NCI-H2107 treated with DMSO at 0.1 percent for 48 hours (cell line): ENCODE data around the gene PRKAR1B.

Source experiments
- DNase-seq: peaks from one replicate; lab custom pipeline; 2025; ENCODE audit not compliant: unreplicated experiment; lab: John Stamatoyannopoulos, UW

The PRKAR1B gene

DNA sequence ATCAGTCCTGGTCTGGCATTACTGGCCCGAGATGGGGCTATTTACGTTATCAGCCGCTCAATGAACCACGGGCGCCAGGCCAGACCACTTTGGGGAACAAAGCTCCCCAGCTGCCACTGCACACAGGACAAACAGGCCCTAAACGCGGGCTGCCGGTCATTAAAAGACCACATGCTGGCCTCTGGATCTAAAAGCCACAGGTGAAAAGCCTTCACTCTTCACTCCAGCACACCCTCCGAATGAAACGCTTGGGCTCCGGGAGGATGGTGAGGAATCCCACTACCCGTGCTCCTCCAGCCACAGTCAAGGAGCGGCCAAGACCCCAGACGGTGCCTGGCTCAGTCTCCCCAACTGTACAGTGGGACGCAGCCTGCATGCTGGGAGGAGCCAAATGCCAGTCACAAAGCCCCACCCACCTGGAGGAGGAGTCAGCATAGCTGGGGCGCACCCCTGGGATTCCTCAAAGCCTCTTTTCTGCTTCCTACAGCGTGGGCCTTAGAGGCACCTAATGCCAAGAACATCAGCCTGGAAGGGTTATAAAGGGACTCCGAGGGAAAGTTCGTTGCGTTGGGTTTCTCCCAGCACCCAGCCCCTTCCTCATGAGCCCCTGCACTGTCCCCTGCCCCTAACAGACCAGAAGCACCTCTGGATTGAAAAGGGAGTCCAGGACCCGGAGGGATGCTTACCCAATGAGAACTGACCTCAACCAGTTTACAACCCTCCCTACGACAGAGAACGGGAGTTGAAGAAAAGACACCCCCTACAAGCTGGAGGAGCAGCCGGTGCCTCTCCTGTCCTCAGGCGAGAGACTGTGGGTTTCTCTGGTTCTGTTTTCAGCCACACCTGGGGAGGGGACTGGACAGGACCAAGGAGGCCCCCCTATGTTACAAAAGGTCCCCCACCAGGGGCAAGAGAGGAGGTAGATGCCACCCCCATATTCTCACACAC is 212.2 kb downstream of the PRKAR1B start:
- no peak for DNase-seq

DNA sequence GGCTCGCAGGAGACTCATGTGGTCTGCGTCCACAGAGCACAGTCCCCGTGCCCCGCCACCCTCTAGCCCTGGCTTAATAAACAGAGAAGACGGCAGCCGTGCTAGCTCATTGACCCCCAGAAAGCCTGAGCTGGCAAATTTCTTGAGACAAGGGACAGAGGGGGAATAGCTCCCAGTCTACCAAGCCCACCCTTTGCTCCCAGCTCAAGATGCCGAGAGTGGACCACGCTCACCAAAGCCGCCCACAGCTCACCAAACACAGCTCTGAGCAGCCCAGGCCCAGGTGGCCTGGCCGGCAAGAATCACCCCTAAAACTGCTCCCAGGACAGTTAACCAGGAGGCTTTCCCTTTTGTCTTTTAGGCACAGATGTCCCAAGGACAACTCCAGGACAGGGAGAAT is 212.8 kb downstream of the PRKAR1B start:
- no peak for DNase-seq

DNA sequence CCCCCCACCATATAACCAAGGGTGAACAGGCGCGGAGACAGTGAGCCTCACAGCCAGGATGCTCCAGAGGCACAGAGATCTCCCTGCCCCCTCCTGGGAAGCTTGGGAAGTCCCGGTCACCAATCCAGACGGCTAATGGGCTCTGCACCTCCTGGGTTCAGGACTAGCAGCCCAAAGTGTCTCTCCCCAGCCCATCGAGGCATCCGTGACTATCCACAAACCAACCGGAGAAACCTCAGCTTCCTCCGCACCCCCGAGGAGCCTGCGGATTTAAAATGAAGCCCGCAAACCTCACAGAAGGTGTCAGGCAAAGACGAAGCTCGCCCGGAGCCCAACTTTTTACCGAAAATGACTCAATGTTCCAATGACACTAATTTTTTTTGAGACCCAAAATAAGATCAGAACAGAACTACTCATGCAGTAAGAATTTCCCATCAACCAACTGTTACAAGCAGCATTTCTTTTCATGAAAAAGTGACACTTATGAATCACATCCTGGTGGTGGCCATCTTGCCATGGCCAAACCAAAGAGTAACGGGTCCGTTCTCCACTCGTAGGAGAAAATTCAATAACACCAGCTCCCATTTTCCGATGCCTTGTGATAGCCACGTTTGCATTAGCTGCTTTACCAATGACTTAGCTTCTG is 213.4 kb downstream of the PRKAR1B start:
- DNase-seq: no peak

DNA sequence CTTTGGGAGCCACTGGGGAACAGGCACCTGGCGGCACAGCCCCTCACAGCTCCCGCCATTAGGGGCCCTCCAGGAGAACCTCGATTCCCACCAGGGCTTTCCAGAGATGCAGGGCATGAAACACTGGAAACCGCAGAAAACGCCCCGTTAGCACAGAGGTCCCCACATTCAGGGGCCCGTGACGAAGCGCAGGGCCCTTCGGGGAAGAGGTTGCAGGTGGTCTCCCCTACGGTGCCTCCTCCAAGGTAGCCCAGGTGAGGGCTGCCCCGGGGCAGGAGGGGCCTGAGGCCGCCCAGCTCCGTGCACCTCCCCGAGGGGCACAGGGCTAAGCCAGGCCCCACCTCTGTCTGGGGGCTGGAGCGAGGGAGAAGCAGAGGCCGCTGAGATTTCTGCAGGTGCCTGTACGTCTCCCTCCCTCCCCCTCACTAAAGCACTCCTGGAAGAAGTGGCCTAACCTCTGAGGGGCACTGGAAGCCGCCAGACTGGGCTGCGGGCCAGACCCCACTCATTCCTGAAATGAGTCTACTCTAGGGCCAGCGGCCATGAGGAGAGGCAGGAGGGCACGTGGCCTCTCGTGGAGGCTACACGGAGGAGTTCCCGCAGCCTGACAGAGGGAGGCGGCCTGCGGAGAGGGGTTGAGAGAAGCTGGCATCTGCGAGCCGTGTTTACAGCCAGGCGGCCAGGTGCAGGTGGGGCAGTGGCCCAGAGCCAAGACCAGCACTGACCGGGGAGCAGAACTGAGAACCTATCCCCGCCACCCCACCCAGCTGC is 214.4 kb downstream of the PRKAR1B start:
- DNase-seq: peak; percentile 22

DNA sequence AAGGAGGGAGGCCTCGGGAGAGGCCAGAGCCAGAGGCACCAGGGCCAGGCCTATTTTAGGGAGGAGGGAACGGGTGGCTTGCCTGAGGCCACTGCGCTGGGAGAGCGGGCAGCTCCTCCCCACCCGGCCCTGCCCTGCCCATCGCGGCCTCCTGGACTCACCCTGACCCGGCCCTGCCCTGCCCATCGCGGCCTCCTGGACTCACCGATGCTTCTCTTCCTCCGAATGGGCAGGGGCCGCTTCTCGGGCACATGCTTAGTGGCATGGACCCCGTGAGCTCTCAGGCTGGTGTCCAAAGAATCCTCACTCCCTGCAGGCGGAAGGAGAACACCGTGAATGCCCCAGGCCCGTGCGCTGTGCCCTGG is 215.0 kb downstream of the PRKAR1B start:
- no peak for DNase-seq

DNA sequence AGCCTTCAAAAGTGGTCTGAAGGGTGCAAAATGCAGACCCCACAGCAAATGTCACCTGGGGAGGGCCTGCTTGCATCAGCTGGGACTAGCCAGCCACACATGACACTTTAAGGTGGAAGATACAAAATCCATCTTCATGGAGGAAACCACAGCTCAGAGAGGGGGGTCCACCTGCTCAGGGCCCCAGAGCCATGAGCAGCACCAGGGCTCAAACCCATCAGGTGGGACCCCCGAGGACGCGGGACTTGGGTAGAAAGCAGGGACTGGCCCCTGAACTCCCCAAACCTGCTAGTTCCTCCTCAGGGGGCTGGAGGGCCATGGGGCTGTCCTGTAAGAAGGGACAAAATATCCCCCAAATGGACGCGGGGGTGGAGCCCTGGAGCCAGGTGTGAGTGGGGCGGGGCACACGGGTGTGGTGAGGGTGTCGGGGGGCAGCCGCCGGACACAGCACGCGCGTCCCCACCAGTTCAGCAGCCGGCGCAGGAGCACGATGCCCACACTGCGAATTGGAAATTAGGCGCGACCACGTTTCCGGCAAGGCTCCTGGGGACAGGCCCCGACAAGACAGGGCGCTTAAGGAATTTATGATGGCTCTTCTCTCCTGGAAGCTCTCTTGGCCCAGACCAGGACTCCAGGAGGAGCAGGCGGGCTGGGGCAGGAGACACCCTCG is 215.5 kb downstream of the PRKAR1B start:
- DNase-seq: no peak

DNA sequence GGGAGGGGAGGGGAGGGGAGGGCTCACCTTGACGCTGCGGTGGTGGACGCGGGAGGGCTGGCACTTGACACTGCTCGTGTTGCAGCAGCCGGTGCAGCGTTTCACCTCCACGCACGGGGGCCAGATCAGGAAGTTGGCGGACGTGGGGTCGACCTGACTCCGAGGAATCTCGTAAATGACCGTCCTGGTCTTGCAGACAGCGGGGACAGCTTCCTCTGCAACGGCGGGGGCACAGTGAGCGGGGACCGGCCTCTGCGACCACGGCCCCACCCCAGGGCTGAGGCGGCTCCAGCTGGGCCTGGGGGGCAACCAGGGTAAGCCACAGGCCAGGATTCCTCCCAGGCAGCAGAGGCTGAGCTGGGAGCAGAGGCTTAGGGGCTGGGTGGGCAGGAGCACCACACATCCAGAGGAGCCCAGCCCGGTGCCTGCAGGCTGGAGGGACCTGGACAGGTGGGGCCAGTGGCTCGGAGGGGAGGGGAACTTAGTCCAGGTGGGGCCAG is 216.2 kb downstream of the PRKAR1B start:
- no peak for DNase-seq

DNA sequence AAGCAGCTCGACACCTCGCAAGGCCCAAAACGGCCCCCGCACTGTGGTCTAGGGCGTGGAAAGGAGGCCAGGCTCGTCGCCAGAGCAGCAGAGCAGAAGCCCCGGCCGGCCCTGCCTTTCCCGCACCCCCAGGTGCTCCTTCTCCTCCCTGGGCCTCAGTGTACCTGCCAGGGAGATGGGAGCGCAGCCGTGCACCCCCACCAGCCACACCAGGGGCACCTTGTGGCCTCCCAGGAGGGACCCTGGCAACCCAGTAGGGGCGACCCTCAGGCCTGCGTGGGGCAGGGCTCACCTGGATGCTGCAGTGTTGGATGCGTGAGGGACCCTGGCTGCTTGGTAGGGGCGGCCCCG is 217.0 kb downstream of the PRKAR1B start:
- no peak for DNase-seq

DNA sequence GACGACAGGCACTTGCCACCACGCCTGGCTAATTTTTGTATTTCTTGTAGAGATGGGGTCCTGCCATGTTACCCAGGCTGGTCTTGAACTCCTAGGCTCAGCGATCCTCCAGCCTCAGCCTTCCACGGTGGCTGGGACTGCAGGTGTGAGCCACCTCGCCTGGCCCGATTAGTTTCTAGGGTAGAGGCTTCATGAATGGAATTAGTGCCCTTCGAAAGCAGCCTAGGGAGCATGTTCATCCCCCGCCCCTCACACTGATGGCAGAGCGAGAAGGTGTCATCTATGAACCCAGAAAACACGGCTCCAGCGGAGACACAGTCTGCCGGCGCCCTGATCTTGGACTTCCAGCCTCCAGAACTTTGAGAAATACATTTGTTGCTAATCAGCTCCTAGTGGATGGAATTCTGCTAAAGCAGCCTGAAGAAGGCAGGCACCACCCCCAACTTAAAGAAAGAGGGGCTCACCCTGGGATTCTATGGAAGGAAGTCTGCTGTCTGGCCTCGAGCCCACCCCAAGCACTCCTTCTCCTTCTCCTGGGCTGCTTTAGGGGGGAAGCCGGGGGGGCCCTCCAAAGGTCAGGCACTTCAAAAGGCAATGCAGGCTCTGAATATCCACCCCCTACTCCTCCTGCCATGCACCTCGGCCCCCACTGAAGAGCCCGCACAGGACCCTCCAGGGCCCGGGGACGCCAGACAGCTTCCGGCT is 217.5 kb downstream of the PRKAR1B start:
- no peak for DNase-seq

DNA sequence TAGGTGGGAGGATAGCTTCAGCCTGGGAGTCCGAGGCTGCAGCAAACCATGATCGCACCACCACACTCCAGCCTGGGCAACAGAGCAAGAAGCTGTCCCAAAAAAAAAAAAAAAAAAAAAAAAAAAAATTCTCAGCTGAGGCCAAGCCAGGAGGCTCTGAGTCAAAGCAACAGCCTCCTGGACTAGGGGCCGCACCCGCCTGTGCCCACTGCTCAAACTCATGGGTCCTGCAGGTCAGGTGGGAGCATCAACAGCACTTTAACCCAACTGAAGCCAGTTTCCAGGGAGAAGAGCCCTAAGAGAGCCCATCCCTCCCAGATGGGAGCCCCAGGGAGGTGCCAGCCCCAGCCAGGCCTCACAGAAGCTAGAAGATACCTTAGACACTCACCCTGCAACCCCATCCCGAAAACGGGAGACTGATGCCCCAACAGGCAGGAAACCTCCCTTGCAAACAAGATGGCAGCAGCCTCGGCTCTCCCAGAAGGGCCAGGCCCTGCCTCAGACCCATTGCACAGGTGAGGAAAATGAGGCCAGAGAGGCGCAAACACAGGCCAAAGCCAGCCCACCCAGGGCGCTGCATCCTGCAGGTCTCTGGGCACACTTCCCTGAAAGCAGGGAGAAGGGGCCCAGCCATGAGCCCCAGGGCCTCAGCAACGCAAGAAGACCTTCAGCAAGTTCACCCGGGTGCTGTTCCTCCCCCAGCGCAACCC is 218.5 kb downstream of the PRKAR1B start:
- DNase-seq: no peak

DNA sequence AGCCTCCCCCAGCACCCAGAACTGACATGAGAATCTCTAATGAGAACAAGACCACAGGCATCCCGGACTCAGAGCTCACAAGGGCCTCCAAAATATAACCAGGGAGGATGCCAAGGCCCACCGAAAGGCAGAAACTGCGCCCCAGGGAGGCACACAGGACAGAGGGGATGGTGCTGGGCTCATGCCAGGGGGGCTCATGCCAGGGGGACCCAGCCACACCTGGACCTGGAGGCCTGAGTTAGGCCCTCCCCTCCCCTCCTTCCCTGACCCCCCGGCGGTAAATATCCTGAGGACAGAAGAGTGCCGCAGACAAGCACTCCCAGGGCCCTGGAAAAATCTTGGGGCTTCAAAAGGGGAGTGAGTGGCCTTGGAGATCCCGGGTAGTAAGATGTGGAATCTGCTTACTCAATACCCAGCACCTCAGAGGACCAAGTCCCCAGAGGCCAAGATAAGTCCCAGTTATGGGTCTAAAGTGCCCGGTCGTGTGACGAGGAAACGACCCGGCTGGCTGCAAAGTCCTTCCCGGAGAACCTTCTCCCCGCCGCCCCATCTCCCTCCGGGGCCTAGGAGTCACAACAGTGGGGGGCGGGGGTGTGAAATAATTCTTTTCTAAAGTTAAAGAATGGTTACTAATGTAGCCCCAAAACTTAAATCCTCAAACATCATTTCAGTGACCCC is 219.3 kb downstream of the PRKAR1B start:
- no peak for DNase-seq

DNA sequence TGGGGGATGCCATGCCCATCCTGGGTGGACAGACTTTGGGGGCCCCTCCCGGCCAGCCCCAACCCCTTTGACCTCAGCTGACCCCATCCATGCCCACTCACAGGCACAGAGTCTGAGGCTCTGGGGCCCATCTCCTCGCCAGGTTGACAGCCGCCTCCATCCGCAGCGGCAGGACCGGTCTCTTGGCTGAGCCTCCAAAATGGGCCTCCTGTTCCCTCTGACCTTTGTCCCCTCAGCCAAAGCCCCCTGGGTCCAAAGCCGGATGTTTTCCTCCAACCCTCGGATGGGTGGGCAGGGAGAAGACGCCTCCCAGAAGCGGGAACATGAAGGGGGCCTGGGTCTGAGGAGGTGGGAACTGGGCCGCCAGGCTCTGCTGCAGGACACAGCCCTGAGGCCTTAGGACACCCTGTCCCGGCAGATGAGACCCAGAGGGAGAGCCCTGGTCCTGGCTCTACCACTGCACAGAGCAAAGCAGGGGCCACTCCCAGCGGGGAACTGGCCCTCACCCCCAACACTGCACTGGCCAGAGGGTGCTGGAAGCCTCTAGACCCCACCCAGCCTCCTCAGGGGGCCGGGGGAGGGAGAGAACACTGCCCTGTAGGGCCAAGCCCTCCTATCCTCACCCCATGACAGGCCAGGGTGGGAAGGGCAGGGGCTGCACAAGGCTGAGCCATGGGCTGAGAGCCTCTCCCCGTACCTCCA is 220.0 kb downstream of the PRKAR1B start:
- DNase-seq: no peak

DNA sequence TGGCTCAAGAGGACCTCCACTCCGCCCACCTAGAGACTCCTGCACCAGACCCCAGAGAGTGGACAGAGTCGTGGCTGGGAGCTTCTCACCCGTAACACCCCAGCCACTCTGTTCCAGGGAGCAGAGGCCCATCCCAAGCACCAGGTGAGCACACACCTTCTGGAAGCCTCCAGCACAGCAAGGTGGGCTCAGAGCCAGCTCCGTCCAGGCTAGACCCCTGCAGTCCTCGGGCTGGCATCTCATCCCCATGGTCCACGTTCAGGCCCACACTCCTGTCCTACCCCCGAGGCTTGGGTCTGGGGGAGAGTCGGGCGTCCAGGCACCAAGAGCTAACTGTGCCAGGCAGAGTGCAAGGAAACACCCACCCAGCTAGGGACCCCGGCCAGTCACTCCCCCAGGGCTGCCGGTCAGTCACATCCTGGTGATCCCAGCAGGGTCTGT is 220.7 kb downstream of the PRKAR1B start:
- DNase-seq: no peak

DNA sequence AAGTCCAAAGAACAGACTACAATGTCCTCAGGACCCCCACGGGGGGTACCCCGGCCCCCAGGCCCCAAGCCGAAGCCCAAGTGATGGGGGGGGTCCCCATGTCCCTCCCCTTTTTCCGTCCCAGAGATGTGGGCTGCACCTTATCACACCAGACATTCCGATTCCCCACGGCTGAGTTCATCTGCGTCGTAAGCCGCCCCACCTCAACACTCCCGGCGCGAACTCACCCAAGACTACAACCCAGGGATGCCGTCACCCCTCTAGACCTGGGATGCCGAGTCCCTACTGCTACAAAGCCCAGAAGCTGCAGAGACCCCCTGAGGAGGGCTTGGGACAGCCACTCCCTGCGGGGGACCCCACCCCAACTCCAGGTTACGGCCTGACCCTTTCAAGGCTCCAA is 221.9 kb downstream of the PRKAR1B start:
- no peak for DNase-seq

DNA sequence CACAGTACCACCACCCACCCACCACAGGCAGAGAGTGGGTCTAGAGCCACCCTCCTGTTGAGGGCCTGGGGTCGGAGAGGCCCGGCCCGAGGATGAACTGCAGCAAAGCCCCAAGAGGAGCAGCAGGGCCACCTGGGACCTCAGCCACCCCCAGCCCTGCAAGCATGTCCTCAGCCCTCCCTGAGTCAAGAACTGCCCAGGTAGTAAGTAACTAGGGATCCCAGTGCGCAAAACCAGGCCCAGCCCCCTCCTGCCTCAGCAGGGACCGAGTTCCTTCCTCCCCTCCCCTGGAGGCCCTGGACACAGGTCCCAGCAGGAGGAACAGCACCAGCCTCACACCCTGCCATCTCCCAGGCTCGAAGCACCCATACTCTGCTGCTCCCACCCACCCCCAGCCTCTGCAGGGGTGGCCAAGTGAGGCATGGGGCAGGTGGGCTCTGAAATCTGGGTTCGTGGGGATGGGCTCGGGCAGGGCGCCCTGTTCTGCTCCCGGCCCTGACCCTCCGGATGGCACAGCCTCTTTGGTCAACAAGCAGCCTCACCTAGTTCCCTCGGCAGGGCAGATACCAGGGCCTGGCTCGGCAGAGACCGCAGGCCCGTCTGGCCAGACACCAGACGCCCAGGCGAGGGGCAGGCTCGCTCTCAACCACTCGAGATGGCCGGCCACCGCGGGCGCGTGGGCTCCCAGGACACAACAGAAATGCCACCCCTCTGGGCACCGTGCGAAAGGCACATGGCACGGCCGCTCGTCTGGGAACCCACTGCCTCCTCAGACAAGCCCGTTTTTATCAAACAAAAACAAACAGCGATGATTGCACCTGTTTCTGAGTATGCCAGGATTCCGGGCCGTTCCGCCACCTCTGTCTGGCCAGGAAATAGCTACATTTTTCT is 222.6 kb downstream of the PRKAR1B start:
- DNase-seq: no peak

DNA sequence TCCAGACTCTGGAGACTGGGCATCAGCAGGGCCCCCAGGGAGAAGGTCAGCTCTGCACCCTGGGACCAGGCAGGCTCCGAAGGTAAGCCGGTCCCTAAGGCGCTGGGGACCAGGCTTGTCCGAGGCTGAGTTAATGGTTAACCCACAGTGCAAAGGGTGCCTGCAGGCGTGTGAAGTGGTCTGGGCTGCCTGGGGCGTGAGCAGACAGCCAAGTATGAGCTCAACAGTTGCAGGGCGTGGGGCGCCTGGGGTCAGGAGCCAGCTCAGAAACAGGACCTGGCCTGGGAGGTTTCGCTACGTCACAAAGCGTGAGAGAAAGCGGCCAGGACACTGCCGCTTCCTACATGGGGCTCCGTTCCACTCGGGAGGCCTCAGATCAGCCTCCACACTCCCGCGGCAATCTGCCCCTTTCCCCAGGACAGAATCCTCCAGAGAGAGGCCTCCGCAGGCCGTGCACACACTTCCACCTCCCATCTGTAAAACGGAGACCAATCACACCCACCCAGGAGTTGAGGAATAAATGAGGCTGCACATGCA is 223.4 kb downstream of the PRKAR1B start:
- DNase-seq: no peak

DNA sequence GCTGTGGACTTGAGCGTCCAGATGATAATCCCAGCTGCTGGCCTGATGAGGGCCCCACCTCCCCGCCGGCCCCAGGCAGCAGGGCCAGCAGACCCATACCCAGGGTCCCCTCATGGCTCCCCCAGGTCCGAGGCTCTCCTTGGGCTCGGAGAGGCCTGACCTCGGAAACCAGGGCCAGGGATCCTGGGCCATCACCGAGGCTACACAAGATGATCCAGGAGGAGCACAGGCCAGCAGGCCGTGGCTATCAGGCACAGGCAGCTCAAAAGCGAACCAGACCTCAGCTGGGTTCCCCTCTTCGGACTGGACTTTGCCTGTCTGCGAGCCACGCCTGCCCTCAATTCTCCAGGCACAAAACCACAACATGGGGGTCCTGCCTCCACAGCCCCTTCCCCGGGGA is 224.8 kb downstream of the PRKAR1B start:
- DNase-seq: no peak
